KOPT-K1 (cell line): Measurements from ENCODE around the gene GMPPA.

Experiments
- H3K27ac ChIP-seq: fragments of 200-600 bp; sonication (generic); 2 replicates; pipeline ENCODE4 v1.5.1; 2016; ENCODE audit warnings: antibody characterized with exemption, mild to moderate bottlenecking, low read depth, low read length; ENCODE audit not compliant: poor library complexity, severe bottlenecking
- H3K36me3 ChIP-seq: fragments of 200-600 bp; sonication (generic); 2 replicates; pipeline ENCODE4 v1.5.1; 2017; ENCODE audit warnings: antibody characterized with exemption, mild to moderate bottlenecking, low read length, moderate library complexity; ENCODE audit not compliant: insufficient read depth
- H3K9me3 ChIP-seq: fragments of 200-600 bp; sonication (generic); 2 replicates; pipeline ENCODE4 v1.5.1; 2017; ENCODE audit warnings: antibody characterized with exemption, low read length, mild to moderate bottlenecking; ENCODE audit not compliant: insufficient read depth, poor library complexity, severe bottlenecking

The GMPPA gene

GRCh38 chr2:219526320-219527075 is 27.8 kb downstream of the GMPPA start:
- Histone ChIP-seq H3K9me3 (no peaks in the 10 kb centered on the region), H3K27ac (no peak overlapping the region), H3K36me3 (no peaks in the 10 kb centered on the region)

- no peaks in the 10 kb centered on the region for H3K9me3 ChIP-seq
- H3K36me3 ChIP-seq, result no peaks in the 10 kb centered on the region
- no peak overlapping the region for H3K27ac ChIP-seq
Measured at GRCh38 chr2:219527076-219527394, 28.3 kb downstream of the GMPPA start.

- Histone ChIP-seq H3K27ac (no peak overlapping the region), H3K36me3 (no peaks in the 10 kb centered on the region), H3K9me3 (no peaks in the 10 kb centered on the region)
Measured at GRCh38 chr2:219527472-219527871, 28.8 kb downstream of the GMPPA start.

GRCh38 chr2:219530048-219530963 is 31.6 kb downstream of the GMPPA start:
- H3K27ac ChIP-seq, result no peak overlapping the region
- no peaks in the 10 kb centered on the region for H3K36me3 ChIP-seq
- H3K9me3 ChIP-seq, result no peaks in the 10 kb centered on the region

- no peaks in the 10 kb centered on the region for H3K9me3 ChIP-seq
- no peaks in the 10 kb centered on the region for H3K36me3 ChIP-seq
- no peak overlapping the region for H3K27ac ChIP-seq
Measured at GRCh38 chr2:219531639-219532377, 33.1 kb downstream of the GMPPA start.

GRCh38 chr2:219532378-219532649 is 33.6 kb downstream of the GMPPA start:
- no peaks in the 10 kb centered on the region for H3K36me3 ChIP-seq
- H3K9me3 ChIP-seq, result no peaks in the 10 kb centered on the region
- H3K27ac ChIP-seq, result no peak overlapping the region

DNA sequence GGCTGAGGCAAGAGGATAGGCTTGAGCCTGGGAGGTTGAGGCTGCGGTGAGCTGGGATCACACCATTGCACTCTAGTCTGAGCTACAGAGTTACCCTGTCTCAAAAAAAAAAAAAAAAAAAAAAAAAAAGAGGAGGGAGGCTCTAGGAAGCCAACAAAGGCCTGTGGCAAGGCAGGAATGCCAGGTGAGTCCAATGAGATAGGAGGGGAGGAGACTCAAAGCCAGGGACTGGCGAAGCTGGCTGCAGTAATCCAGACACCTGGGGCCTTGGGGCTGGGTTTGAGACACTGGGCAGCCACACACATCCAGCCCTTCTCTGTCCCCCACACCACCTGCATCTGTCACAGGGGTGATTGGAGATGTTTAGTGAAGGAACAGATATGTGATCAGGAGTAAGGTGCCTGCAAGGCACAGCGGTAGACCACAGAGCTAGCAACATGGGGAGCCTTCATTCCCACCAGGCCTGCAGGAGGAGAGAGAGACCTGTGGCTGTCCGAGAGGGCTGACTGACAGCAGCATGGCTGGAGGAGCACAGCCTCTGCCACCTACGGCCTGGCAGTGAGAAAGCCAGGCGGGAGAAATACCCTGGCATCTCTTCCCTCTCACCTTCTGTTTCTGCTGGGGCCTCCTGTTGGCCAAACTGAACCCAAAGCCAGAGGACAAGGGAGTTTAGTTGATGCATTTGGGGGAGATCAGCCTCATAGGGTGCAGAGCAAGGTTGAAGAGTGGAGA is 35.4 kb downstream of the GMPPA start:
- Histone ChIP-seq H3K27ac (no peak overlapping the region), H3K36me3 (no peaks in the 10 kb centered on the region), H3K9me3 (no peaks in the 10 kb centered on the region)

- H3K27ac ChIP-seq, result no peak overlapping the region
- no peaks in the 10 kb centered on the region for H3K9me3 ChIP-seq
- H3K36me3 ChIP-seq, result no peaks in the 10 kb centered on the region
Measured at GRCh38 chr2:219536425-219536824, 37.7 kb downstream of the GMPPA start.

DNA sequence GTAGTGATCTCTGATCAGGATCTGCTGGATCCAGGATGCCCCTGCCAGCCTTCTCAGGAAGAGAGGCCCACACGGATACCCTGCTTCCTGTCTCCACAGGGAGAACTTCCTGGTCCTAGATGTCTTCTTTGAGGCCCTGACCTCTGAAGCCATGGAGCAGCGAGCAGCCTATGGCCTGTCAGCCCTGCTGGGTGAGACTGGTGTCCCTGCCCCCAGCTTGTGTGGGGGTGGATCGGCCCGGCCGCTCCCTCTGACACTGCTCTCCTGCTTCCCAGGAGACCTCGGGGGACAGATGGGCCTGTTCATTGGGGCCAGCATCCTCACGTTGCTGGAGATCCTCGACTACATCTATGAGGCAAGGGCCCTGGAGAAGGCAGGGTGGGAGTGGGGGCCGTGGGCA is 38.3 kb downstream of the GMPPA start:
- no peaks in the 10 kb centered on the region for H3K9me3 ChIP-seq
- H3K27ac ChIP-seq, result no peak overlapping the region
- no peaks in the 10 kb centered on the region for H3K36me3 ChIP-seq

DNA sequence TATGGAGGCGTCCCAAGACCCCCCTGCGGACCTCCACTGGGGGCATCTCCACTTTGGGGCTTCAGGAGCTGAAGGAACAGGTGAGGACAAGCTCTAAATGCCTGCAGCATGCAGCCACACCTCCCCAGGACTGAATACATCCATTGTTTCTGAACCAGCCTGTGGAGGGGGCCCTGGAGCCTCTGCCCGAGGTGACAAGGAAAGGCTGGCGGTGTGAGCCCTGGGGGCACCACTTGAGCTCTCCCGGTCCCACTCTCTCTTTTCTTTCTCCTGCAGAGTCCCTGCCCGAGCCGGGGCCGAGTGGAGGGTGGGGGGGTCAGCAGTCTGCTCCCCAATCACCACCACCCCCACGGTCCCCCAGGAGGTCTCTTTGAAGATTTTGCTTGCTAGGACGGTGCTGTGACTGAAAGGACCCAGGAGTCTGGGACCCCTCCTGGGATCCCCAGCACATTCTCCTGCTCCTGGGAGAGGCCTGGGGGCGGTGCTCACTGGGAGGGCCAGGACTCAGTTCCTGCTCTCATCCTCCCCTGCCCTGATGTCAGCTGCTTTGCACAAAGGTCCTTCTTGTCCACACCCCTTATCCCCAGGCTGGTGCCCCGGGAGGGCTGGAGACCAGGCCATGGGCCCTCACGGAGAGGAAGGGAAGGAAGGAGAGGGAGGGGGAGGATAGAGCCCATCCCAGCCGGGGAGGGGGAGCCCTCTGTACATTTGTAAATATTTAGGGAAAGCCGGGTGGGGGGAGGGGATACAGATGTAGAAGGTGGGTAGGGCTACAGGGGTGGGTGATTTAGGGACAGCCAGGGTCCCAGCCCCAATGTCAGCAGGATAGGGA is 39.2 kb downstream of the GMPPA start:
- no peaks in the 10 kb centered on the region for H3K9me3 ChIP-seq
- no peak overlapping the region for H3K27ac ChIP-seq
- H3K36me3 ChIP-seq, result no peaks in the 10 kb centered on the region

DNA sequence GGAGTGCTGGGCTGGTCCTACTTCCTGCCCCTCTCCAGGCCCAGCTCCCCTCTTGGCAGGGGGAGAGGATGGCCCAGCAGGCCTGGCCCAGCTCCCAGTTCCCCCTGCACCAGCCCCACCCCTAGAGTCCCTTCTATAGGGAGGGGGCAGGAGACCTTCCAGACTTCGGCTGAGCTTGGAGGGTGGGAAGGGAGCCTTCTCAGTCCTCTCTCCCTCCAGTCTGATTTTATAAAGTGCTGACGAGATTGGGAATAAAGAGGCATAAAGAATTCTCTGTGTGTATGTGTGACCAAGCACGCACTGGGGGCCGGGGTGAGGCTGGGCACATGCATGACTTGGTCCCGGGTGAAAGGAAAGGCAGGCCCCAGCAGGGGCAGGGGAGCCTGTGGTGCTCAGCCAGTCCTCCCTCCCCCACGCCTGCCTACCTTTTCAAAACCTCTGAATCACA is 39.8 kb downstream of the GMPPA start:
- H3K27ac ChIP-seq, result no peak overlapping the region
- H3K36me3 ChIP-seq, result no peaks in the 10 kb centered on the region
- H3K9me3 ChIP-seq, result no peaks in the 10 kb centered on the region

DNA sequence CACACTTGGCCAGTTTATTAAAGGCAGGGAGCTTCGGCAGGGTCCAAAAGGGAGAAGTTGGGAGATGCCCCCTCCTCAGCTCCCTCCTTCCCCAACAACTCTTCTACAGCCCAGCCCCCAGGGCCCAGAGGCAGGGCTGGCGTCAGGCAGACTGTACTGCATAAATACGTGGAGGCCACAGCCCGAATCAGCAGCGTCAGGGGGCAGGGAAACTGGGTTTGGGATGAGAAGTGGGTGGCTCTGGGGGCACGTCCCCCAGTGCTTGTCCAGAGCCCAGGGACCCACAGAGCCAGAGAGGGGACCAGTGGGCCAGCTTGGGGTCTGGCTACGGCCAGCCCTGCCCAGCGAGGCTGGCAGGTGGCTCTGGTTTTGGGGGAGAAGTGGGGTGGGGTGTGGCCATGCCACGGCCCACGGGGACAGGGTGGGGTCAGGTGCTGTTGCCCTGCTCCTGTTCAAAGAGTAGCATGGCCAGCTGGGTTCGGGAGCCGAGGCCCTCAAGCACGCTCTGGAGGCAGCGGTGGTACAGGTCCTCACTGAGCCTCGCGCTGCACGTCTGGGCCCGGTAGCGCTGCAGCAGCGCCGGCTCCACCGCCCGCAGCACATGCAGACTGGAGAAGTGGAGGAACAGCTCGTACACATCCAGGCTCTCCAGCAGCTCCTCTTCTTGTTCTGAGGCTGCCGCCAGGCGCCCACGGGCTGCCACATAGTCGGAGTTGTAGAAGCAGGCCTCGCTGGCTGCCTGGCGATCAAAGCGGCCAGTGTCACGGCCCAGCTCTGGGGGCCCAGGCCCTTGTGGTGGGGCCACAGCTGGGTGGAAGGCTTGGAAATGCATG is 40.5 kb downstream of the GMPPA start:
- H3K36me3 ChIP-seq, result no peaks in the 10 kb centered on the region
- no peak overlapping the region for H3K27ac ChIP-seq
- H3K9me3 ChIP-seq, result no peaks in the 10 kb centered on the region

GRCh38 chr2:219539926-219540678 is 41.4 kb downstream of the GMPPA start:
- no peaks in the 10 kb centered on the region for H3K9me3 ChIP-seq
- H3K36me3 ChIP-seq, result no peaks in the 10 kb centered on the region
- no peak overlapping the region for H3K27ac ChIP-seq
